HepG2 (cell line): ENCODE data around the gene TP63.

Experiments used
- MAZ ChIP-seq, 2 experiments: sonication (generic) in 1 of 2; formaldehyde crosslinking in 1 of 2; IDR thresholded peaks; 2 replicates each; pipeline versions ENCODE4 v1.5.0 to v1.6.1; 2012 to 2020; ENCODE audit warnings: low read depth in 2 of 2, mild to moderate bottlenecking in 2 of 2, borderline replicate concordance in 1 of 2, improper control_type of control experiment in 1 of 2, low read length in 1 of 2, missing genetic modification reagents in 1 of 2, moderate library complexity in 1 of 2
- SALL1 ChIP-seq: sonication (generic); formaldehyde crosslinking; IDR thresholded peaks from 2 replicates; pipeline ENCODE4 v1.8.0; 2022; ENCODE audit warnings: mild to moderate bottlenecking, missing genetic modification reagents
- ZNF841 ChIP-seq: sonication (generic); formaldehyde crosslinking; IDR thresholded peaks from 2 replicates; pipeline ENCODE4 v1.8.1; 2023; ENCODE audit warnings: missing genetic modification reagents, borderline replicate concordance
- TF ChIP-seq, protein P1 (sequence below): sonication (generic); formaldehyde crosslinking; IDR thresholded peaks from 2 replicates; pipeline ENCODE4 v1.5.0; 2020; ENCODE audit warnings: mild to moderate bottlenecking, missing genetic modification reagents, moderate library complexity
- TF ChIP-seq, protein P2 (sequence below): IDR thresholded peaks from 2 replicates; pipeline ENCODE4 v1.6.1; 2012; ENCODE audit warnings: inconsistent platforms

DNA sequence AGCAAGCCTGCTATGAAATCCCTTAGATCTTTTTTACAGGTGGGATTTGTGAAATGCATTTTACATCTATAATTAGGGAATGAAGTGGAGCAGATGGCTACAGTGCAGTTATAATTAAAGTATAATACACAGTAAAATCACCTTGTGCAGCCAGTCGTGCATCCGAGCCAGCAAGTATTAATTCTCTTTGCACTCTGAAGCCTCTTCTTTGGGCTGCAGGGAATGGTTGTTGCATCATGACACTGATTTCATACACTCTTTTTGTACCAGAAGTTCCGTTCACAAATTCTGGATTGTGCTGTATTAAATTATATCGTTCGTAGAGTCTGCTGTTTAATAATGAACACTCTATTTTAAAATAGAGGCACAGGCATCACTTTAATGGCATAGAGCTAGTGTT lies 28.7 kb upstream of the TP63 start:
- TF ChIP-seq SALL1 (CRISPR knock-in tag): no peak
- TF ChIP-seq, protein P1, sequence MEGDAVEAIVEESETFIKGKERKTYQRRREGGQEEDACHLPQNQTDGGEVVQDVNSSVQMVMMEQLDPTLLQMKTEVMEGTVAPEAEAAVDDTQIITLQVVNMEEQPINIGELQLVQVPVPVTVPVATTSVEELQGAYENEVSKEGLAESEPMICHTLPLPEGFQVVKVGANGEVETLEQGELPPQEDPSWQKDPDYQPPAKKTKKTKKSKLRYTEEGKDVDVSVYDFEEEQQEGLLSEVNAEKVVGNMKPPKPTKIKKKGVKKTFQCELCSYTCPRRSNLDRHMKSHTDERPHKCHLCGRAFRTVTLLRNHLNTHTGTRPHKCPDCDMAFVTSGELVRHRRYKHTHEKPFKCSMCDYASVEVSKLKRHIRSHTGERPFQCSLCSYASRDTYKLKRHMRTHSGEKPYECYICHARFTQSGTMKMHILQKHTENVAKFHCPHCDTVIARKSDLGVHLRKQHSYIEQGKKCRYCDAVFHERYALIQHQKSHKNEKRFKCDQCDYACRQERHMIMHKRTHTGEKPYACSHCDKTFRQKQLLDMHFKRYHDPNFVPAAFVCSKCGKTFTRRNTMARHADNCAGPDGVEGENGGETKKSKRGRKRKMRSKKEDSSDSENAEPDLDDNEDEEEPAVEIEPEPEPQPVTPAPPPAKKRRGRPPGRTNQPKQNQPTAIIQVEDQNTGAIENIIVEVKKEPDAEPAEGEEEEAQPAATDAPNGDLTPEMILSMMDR (CRISPR knock-in tag): no peak
- no peak for TF ChIP-seq MAZ (IDR thresholded peaks at IDR 0.05; ENCODE audit: borderline replicate concordance, low read depth, low read length)
- TF ChIP-seq MAZ (CRISPR knock-in tag; IDR thresholded peaks at IDR 0.05; ENCODE audit: low read depth): no peak
- TF ChIP-seq, protein P2, sequence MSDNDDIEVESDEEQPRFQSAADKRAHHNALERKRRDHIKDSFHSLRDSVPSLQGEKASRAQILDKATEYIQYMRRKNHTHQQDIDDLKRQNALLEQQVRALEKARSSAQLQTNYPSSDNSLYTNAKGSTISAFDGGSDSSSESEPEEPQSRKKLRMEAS: no peak
- TF ChIP-seq ZNF841 (CRISPR knock-in tag): no peak
